EH (cell line): Measurements from ENCODE around the gene BAIAP3.
A peak's percentile ranks its signal among the peaks of the same experiment; 100 is the strongest.

Experiments used
- DNase-seq: peaks from one replicate; pipeline ENCODE4 v3.0.0-alpha.2; 2015; ENCODE audit warnings: low read depth

Gene BAIAP3

DNA sequence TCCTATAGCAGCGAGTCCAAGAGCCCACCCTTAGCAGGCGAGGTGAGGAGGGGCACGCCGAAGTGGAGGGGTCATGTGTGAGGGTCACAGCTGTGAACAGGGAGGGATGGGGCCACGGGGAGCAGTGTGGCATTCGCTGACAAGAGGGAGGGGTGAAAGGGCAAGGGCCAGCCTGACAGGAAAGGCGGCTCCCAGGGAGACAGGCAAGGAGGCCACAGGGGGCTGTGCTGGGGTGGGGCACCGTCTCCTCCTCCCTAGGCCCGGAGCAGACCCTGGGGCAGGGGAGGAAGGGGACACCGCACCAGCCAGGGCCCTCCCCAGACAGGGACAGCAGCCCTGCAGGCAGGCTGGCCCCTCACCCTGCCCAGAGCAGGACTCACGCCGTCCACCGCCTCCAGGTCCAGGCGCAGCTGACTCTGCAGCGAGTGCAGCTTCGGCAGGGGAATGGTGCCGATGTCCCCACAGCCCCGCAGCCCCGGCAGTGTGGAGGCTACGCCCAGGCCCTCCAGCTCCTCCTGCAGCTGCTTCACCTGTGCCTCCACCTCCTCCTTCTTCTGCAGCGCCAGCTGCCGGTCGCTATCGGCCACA, 33.4 kb downstream of the BAIAP3 start:
- no peak for DNase-seq

- DNase-seq, result no peak
Measured at GRCh38 chr16:1367486-1368174, 34.2 kb downstream of the BAIAP3 start.

- DNase-seq, result no peak
Measured at GRCh38 chr16:1371054-1371978, 37.9 kb downstream of the BAIAP3 start.

DNA sequence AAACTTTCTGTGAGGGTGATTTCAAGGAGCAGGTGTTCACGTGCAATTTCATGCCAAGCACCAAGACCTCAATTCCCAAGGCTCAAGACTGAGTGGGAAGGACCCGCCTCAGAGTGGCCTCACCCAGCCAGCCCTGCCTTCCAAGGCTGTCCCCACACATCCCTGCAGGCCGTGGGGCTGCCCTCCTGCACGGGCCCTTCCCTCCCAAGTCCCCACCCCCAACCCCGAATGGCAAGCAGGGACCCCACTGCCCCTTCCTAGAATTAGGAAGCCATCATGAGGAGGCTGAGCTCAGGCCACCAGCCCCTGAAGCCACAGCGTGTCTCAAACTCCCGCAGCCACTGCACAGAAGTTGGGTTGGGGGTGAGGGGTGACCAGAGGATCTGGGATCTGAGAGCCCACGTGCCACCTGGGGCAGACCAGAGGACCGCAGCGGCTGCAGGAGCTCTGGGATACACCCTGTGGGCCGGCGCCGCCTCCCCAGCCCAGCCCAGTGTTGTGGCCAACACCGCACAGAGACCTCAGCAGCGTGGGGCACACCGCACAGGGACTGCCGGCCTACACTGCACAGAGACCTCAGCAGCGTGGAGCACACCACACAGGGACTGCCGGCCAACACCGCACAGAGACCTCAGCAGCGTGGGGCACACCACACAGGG, 39.0 kb downstream of the BAIAP3 start:
- DNase-seq, result no peak

- no peak for DNase-seq
Measured at GRCh38 chr16:1374418-1375297, 41.2 kb downstream of the BAIAP3 start.

DNA sequence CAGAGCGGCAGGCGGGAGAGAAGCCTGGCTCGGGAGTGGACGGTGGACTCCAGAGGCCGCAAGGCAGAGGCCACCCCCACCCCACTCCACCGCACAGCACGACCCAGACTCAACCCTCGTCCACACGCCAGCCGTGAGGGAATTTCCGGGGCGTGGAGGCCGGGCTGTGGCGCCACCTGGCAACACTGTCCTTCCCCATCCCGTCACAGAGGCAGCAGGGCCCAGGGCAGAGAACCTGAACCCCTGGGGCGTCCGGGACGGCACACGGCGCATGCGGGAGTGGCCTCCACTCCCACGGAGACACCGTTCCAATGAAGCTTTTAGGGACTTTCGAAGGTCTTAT, 41.8 kb downstream of the BAIAP3 start:
- DNase-seq, result no peak

DNA sequence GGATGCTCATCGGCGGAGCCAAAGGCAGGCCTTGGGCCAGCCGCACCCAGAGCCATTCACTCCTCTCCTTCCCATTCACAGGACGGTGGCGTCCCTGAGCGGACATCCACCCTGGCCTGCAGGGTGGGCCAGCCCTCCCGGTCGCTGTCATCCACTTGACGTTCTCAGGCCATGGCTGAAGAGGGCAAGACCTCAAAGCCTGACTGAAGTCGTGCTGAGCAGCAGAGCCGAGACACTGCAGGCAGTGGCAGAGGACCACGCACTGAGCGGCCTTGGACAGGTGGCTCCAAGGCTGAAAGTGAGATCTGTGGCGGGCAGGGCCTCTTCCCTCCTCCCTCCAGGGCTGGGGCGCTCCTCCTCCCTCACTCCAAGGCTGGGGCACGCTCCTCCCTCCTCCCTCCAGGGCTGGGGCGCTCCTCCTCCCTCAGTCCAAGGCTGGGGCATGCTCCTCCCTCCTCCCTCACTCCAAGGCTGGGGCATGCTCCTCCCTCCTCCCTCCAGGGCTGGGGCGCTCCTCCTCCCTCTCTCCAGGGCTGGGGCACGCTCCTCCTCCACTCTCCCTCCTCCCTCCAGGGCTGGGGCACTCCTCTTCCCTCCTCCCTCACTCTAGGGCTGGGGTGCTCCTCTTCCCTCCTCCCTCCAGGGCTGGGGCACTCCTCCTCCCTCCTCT, 42.4 kb downstream of the BAIAP3 start:
- DNase-seq, result no peak

GRCh38 chr16:1377406-1378010, 44.1 kb downstream of the BAIAP3 start:
- DNase-seq, result no peak

- no peak for DNase-seq
Measured at GRCh38 chr16:1378087-1378803, 44.8 kb downstream of the BAIAP3 start.

DNA sequence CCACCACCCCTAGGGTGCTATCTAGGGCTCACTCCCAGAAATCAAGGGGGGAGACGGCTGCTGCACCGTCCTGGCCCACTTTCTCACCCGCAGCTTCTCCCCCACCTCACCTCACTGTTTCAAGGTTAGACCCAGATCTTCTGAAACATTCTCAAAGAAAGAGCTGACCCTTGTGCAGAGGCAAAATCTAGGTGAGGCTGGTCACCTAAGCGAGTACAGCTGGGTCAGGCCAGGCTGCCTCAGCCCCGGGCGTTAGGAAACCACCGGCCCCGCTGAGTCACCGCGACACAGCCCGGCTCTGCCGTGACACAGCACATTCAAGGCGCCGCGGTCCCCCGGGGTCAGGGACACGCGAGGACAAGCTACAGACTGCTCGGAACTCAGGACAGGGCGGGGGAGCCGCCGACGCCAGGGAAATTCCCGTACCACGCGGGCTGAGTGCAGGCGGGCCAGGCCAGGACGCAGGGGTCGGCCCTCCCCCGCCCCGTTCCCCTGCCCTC, 45.4 kb downstream of the BAIAP3 start:
- DNase-seq, result peak; percentile 87

GRCh38 chr16:1379304-1380076, 46.0 kb downstream of the BAIAP3 start:
- peak; percentile 66 for DNase-seq

GRCh38 chr16:1380195-1380594, 46.8 kb downstream of the BAIAP3 start:
- no peak for DNase-seq

- DNase-seq, result no peak
Measured at GRCh38 chr16:1381612-1382406, 48.4 kb downstream of the BAIAP3 start.

GRCh38 chr16:1383556-1383955, 50.1 kb downstream of the BAIAP3 start:
- DNase-seq, result no peak

- DNase-seq, result no peak
Measured at GRCh38 chr16:1385232-1385631, 51.8 kb downstream of the BAIAP3 start.

GRCh38 chr16:1387331-1387730, 53.9 kb downstream of the BAIAP3 start:
- DNase-seq, result no peak

DNA sequence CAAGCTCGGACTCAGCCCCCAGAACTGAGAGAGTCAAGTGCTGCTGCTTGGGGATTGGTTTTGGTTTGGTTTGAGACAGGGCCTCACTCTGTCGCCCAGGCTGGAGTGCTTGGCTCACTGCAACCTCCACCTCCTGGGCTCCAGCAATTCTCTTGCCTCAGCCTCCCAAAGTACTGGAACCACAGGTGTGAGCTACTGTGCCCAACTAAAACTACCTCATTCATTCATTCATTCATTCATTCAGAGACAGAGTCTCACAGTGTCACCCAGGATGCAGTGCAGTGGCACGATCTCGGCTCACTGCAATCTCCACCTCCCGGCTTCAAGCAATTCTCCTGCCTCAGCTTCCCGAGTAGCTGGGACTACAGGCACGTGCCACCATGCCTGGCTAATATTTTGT, 56.3 kb downstream of the BAIAP3 start:
- no peak for DNase-seq

DNA sequence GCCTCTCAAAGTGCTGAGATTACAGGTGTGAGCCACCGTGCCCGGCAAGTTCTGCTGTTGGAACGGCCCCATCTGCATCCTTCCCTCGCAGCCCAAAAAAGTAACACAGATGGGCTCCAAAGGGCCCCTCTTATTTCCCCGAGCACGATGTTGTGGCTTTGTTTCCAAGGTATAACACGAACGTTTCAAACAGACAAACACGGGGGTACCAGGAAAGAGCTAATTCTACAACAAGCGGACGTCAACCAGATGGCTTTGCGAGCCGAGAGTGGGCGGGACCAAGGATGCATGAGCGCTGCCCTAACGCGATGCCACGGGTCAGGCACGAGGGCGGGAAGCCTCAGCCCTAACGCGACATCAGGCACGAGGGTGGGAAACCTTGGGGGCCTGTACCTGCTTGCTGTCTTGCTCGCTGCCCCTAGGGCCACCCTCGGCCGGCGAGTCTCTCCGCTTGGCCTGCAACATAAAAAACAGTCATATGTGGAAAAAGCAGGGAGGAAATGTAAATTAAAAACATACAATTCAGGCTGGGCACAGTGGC, 56.9 kb downstream of the BAIAP3 start:
- no peak for DNase-seq
